Embryonic facial prominence (tissue), 1 donor: ENCODE measurements around the gene SLC6A19.

Experiments
- DNase-seq: peaks from one replicate; pipeline ENCODE4 v3.0.0-alpha.2; 2016; ENCODE audit errors: extremely low spot score

The SLC6A19 gene

DNA sequence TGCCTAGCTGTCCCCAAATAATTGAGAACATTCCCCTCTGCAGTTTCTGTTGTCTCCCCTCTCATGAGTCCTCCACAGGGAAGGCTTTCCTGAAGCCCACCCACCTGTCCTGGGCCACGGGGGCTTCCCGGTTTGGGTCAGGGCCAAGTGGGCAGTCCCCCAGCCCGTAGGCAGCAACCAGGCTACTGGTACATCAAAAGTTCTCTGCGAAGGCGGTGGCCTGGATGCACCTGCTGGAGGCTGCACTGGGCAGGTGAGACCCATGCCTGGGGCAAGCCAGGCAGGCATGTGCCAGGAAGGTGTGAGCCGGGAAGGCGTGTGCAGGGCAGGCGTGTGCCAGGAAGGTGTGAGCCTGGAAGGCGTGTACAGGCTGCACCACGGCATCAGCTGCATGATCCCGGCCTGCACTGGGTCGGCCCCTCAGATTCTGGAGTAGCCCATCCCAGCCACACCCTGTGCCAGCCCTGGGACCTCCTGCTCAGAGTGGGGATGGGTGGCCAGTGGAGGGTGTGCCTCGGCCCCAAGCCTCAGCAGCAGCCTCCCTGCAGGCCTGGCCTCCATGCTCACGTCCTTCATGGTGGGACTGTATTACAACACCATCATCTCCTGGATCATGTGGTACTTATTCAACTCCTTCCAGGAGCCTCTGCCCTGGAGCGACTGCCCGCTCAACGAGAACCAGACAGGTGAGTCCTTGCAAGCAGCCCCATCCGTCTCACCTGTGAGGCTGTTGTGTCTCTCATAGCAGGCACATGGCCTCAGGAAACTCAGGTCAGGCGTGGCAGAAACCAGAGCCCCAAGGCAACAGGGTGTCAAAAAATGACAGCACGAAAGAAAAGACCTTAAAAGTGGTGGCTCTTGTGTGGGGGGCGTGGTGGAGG, 8.7 kb downstream of the SLC6A19 start:
- DNase-seq = no peak

DNA sequence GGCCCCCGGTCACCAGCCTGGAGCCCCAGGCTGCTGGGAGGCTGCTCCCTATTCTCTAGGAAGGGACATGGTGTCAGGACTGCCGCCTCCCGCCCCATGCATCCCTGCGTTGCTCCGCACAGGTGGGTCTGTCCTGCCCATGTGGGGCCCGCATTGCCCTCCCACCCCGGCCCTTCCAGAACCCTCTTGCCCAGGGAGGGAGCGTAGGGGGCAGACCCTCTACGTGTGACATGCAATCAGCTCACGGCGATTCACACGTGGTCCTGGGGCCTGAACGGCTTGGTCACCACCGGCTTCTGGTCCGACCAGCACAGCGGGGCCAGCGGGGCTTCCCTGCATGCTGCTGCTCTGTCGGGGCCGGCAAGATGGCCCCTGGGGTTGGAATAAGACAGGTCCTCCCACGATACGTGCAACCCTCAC, 9.4 kb downstream of the SLC6A19 start:
- DNase-seq = no peak

DNA sequence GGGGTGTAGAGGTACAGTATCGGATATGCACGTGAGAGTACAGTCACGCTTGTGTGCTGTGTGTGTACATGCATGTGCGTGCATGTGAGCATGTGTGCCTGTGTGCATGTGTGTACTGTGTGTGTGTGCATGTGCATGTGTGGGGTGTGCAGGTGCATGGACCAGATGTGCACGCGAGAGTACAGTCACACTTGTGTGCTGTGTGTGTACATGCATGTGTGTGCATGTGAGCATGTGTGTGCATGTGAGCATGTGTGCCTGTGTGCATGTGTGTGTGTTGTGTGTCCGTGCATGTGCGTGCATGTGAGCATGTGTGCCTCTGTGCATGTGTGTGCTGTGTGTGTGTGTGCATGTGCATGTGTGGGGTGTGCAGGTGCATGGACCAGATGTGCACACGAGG, 10.3 kb downstream of the SLC6A19 start:
- DNase-seq = no peak

DNA sequence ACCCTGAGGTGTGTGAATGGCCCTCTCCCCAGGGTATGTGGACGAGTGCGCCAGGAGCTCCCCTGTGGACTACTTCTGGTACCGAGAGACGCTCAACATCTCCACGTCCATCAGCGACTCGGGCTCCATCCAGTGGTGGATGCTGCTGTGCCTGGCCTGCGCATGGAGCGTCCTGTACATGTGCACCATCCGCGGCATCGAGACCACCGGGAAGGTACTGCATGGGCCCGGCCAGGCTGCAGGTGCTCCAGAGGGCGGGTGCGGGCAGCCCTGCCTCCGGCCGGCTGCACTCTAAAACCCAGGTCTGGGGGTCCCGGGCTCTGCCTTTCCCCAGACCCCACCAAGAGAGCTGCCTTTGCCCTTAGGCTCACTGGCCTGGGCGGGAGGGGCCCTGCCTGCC, 10.9 kb downstream of the SLC6A19 start:
- DNase-seq = no peak

DNA sequence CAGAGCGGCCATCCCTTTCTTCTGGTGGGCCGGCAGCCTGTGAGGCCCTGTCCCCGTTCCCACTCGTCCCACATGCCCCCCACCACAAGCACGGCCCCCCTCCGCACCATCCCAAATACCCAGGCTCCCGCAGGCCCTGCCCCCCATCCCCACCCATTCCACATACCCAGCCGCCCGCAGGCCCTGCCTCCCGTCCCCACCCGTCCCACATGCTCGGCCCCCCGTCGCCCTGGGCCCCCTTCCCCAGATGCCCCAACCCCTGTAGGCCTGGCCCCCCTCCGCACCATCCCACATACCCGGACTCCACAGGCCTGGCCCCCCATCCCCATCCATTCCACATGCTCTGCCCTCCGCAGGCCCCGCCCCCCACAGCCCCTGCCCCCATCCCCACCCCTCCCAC, 11.5 kb downstream of the SLC6A19 start:
- DNase-seq = no peak

DNA sequence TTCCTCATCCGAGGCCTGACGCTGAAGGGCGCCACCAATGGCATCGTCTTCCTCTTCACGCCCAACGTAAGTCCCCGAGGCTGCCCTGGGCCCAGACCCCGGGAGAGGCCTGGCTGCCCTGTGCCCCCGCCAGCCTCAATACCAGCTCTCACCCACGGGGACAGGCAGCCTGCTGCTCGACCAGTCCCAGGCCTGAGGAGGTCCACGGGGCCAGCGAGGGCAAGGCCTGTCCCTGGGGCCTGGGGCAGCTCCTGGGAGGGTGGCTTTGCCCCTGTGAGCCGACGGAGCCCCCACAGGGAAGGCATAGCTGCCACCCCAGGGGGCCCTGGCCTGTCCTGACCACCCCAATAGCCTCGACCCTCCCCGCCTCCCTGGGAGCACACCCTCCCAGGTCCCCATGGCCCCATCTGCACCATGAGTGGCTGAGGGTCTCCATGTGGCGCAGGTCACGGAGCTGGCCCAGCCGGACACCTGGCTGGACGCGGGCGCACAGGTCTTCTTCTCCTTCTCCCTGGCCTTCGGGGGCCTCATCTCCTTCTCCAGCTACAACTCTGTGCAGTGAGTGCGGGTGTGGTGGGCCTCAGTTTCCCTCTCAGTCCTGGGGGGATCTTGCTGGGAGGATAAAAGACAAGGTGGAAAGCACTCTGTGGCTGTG, 12.2 kb downstream of the SLC6A19 start:
- no peak for DNase-seq

DNA sequence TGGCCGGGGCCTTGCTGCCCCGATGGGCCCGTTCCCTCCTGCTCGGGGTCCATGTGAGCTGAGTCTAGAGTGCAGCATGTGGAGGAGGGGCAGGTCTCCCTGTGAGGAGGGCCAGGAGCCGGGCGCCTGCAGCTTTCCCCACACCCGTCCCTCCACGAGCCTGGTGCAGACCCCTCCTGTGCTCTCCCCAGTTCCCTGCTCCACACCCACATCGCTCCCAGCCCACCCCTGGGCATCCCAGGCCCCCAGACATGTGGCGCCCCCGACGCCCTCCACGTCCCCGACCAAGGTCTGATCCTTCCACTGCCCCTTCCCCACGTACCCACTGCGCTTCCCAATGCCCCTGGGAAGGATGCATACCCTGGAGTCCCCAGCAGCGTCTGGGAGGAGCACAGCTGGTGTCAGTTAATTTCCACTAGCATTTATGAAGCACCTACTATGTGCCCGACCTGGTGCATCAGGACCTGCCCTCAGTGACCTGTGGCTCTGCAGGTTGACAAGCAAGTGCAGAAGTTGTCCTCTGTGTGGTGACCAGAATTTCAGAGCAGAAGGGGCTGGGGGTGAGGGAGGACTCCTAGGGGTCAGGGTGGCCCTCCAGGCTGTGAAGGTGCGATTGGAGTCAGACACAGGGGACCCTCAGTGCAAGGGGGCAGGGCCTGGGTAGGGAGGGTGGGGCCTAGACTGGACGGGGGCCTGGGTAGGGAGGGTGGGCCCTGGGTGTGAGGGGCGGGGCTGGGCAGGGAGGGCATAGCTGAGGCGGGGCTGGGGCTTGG, 13.0 kb downstream of the SLC6A19 start:
- no peak for DNase-seq

DNA sequence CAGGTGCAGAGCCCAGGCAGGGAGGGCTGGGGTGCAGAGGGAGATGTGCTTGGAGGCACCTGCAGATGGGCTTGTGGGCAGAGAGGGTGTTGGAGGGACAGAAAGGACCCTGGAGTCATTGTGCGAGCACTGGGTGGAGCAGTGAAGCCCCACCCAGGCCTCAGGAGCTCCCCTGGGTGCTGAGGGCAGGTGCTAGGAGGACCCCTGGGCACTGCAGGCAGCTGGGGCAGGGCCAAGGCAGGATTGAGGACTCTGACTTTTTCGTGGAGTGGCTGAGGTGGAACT, 13.5 kb downstream of the SLC6A19 start:
- DNase-seq = no peak

DNA sequence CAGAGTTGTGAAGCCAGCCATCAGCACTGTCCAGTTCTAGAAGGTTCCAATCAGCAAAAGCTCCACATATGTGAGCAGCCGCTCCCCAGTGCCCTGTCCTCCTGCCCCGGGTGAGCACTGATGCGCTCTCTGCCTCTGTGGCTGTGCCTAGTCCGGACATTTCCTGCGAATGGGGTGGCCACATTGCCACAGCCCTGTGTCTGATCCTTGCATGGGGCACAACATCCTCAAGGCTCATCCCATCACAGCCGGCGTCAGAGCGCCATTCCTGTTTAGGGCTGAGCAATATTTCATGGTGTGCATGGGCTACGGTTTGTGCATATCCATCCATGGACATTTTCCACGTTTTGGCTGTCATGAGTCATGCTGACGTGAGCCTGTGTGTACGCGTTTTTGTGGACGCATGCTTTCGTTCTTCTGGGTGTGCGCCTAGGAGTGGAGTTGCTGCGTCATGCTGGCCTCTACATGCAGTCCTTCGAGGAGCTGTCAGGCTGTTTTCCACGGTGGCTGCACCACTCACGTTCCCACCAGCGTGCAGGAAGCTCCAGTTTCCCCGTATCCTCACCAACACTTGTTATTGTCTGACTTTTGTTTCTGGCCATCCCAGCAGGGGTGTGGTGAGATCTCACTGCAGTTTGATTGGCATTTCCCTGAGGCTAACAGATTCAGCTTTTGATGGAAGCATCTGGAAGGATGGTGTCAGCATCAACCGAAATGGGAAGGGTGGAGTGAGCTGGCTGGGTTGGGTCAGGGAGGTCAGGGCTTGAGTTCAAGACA, 14.1 kb downstream of the SLC6A19 start:
- DNase-seq = no peak

DNA sequence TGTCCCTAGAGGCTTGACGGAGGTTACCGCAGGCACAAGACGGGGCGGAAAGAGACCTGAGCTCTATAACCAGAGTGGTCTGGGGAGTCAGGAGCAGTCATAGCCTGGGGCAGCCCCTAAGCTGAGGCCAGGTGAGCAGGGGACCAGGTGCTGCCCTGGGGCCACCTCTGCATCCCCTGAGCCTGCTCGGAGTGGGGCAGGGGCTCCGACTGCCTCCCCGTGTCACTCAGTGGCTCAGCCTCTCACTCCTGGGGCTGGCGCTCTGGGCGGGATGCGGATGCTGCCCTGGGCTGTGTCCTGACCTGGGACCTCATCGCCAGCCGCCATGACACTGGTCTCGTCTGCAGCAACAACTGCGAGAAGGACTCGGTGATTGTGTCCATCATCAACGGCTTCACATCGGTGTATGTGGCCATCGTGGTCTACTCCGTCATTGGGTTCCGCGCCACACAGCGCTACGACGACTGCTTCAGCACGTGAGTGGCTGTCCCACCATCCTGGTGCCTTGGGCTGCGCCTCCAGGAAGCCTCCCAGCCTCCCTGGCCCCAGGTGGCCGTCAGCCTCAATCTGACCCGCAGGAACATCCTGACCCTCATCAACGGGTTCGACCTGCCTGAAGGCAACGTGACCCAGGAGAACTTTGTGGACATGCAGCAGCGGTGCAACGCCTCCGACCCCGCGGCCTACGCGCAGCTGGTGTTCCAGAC, 15.0 kb downstream of the SLC6A19 start:
- DNase-seq = no peak

DNA sequence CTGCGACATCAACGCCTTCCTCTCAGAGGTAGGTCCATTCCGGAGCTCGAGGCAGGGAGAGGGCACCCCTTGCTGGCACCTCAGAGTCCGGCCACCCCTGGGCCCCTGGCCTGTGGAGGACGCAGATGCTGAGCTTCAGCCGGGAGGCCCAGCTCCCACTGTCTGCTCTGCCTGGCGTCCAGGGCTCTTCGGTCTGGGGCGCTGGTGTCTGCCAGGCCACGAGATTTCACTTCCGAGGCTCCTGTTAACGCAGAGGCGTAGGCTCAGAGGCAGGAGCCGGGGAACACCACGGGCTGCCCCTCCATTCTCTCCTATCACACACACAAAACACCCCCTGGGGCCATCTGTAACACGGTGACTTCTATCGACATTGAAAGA, 15.5 kb downstream of the SLC6A19 start:
- DNase-seq = no peak

DNA sequence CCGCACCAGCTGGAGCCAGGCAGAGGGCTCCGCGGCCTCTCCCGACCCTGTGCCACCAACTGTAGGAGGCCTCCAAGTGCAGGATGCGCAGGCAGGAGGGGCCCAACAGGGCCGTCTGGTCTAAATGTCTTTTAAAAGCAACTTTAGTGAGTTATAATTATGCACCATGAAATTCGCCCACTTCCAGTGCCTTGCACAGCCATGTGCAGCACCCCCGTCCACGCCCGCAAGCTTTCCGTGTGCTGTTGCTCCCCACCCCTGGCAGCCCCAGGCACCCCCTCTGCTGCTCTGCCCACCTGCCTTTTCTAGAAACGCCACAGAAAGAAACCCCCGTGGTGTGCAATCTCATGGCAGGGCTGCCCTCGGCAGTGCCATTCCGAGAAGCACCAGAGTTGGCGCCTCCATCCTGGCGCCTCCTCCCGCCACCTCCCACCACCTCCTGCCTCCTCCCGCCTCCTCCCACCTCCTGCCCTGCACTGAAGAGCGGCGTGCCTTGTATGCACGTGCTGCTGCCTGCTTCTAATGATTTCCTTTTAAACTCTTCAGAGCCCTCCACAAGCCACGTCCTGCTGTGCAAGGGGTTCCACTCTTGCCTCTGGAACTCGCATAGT, 16.3 kb downstream of the SLC6A19 start:
- DNase-seq = no peak

DNA sequence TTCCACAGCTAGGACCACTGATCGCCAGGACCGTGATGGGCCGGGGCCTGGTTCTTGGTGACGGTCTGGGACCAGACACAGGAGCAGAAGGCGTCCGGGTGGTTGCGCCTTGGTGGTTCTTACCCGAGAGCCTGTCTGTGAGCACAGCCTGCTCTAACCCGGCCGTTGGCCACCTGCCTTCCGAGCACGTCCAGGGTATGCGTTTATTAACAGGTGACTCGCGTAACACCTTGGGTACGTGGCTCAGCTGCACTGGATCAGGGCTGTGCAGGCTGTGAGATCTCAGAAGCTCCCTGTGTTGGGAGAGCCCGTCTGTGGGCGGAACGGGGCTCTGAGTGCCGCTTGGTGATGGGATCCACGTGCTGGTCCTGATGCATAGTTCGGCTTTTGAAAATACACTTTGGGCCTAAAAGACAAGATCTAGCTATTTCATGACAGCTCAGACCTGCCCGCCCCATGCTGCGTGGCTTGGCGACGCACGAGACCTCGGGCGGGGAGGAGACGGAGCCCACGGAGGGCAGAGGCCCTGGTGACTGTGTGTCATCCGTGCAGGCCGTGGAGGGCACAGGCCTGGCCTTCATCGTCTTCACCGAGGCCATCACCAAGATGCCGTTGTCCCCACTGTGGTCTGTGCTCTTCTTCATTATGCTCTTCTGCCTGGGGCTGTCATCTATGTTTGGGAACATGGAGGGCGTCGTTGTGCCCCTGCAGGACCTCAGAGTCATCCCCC, 17.1 kb downstream of the SLC6A19 start:
- DNase-seq = no peak

DNA sequence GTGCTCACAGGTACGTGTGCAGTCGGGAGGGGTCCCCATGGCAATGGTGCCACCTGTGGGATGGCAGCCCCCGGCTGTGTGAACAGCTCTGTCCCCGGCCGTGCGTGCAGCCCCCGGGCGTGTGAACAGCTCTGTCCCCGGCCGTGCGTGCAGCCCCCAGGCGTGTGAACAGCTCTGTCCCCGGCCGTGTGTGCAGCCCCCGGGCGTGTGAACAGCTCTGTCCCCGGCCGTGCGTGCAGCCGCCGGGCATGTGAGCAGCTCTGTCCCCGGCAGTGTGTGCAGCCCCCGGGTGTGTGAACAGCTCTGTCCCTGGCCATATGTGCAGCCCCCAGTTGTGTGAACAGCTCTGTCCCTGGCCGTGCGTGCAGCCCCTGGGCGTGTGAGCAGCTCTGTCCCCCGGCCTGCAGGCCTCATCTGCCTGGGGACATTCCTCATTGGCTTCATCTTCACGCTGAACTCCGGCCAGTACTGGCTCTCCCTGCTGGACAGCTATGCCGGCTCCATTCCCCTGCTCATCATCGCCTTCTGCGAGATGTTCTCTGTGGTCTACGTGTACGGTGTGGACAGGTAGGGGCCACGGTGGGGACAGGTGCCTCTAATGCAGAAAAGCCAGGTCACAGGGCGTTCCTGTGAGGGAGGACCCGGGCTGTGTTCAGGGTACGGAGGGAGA, 17.8 kb downstream of the SLC6A19 start:
- no peak for DNase-seq

DNA sequence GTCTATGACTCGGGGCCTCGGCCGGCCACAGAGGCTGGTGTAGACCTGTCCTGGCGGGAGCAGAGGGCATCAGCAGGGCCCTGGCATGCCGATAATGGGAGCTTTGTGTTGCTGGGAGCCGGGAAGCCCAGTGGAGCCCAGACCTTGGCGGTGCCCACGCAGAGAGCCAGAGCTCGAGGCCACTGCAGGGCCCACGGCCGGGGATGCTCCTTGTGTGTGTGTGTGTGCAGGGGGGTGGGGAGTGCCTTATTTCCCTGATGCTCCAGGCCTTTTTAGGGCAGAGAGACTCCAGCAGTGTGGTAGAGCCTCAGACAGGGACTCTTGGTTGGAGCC, 18.3 kb downstream of the SLC6A19 start:
- DNase-seq = no peak

DNA sequence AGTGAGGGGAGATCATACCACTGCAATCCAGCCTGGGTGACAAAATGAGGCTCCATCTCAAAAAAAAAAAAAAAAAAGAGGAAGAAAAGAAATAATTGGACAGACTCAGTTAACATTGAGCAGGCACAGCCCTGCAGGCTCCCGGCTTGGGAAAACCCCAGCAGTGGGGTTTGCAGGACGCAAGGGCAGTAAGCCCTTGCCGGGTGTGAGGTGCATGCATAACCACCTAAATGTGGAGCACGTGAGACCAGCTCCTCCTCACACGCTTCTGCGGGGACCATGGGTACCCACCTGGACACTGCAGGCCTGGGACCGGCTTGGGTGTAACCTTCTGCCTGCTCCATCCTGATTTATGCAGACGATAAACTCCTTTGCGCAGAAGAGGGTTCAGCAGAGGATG, 19.0 kb downstream of the SLC6A19 start:
- no peak for DNase-seq

DNA sequence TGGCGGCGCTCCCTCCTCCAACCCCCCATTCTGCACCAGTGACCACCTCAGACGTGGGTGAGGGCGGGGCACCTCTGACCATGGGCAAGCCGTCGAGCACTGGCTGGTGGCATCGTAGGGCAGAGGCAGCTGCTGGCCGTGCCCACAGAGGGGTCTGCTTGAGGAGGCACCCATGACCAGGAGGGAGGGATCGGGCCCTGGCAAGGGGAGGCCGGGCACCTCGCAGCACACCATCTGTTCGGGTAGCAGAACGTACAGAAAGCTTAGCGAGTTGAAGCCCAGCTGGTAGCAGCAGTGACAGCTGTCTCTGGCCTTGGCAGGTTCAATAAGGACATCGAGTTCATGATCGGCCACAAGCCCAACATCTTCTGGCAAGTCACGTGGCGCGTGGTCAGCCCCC, 19.4 kb downstream of the SLC6A19 start:
- DNase-seq = no peak

DNA sequence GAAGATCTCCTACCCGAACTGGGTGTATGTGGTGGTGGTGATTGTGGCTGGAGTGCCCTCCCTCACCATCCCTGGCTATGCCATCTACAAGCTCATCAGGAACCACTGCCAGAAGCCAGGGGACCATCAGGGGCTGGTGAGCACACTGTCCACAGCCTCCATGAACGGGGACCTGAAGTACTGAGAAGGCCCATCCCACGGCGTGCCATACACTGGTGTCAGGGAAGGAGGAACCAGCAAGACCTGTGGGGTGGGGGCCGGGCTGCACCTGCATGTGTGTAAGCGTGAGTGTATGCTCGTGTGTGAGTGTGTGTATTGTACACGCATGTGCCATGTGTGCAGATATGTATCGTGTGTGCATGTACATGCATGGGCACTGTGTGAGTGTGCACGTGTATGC, 20.3 kb downstream of the SLC6A19 start:
- no peak for DNase-seq

DNA sequence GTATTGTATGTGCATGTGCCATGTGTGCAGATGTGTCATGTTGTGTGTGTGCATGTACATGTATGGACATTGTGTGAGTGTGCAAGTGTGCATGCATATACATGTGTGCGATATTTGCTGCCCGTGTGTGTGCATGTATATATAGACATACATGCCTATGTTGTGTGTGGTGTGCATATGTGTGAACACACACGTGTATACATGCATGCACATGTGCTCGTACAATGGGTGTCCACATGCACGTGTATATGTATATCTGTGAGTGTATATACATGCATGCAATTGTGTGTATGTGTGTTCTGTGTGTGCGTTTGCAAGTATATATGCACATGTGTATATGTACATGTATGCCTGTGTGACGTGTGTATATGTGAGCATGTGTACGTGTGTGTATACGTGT, 20.8 kb downstream of the SLC6A19 start:
- DNase-seq = no peak
